HCT116 (cell line): ENCODE data around the gene CDH13. TPM values are rescaled to one million over a fixed set of nuclear protein-coding genes. Genes with fewer than 3 reads are reported as not detected.

Experiments used
- ATAC-seq: fragments of 200-7000 bp; cut with Tn5 transposase; 2 replicates; pipeline ENCODE4 v1.9.1; 2020; ENCODE audit warnings: mild to moderate bottlenecking, moderate library complexity
- BruUV-seq: library from RNA; stranded (reverse); fragments of 400-500 nt; replicated peaks from 2 replicates; lab custom pipeline; 2021; lab: Mats Ljungman, UMichigan
- CTCF ChIA-PET: fragments of 300-600 bp; sonication (Branson Sonifier 250); formaldehyde crosslinking; loops from one replicate; lab custom pipeline; 2021; ENCODE audit warnings: antibody characterized with exemption; lab: Charles Lee
- POLR2A ChIA-PET: fragments of 300-600, 350-600 bp; sonication (Branson Sonifier 250); formaldehyde crosslinking; loops from one replicate; lab custom pipeline; 2021; ENCODE audit warnings: antibody characterized with exemption; lab: Charles Lee
- RAD21 ChIA-PET, 2 experiments: fragments of 300-600 bp; sonication (Branson Sonifier 250); formaldehyde crosslinking; loops; one replicate each; lab custom pipeline; 2023; ENCODE audit warnings: low total read pairs in 2 of 2; ENCODE audit not compliant: uncharacterized antibody in 2 of 2, unreplicated experiment in 2 of 2, low non-redundant PET in 1 of 2; lab: Charles Lee
- DNase-seq: peaks from one replicate; pipeline ENCODE4 v3.0.0-alpha.2; 2010; ENCODE audit warnings: low read depth, low spot score
- H2AFZ ChIP-seq: fragments of 200-600 bp; shearing (Covaris generic), sonication (generic); 2 replicates; pipeline ENCODE4 v1.6.1; 2017; ENCODE audit warnings: low read depth, mixed run types, mixed read lengths, antibody characterized with exemption, low read length; ENCODE audit not compliant: poor library complexity, severe bottlenecking
- H3K27ac ChIP-seq: 2 replicates; pipeline ENCODE4 v1.5.1; 2012; ENCODE audit warnings: low read depth, low read length
- H3K27me3 ChIP-seq: fragments of 200-600 bp; sonication (generic); 2 replicates; pipeline ENCODE4 v1.6.1; 2016; ENCODE audit warnings: mixed run types, low read length, mixed read lengths; ENCODE audit not compliant: insufficient read depth
- H3K36me3 ChIP-seq, 2 experiments: fragments of 200-500 bp in 1 of 2; fragments of 200-600 bp in 1 of 2; sonication (Bioruptor generic) in 1 of 2; sonication (generic) in 1 of 2; 2 replicates each; pipeline versions ENCODE4 v1.5.1 to v1.6.1; 2014 to 2016; ENCODE audit warnings: low read length in 2 of 2, inconsistent platforms in 1 of 2, mixed read lengths in 1 of 2, mixed run types in 1 of 2; ENCODE audit not compliant: insufficient read depth in 2 of 2, control insufficient read depth in 1 of 2
- H3K4me1 ChIP-seq, 2 experiments: fragments of 200-600 bp in 1 of 2; sonication (generic) in 1 of 2; 2 replicates each; pipeline versions ENCODE4 v1.5.1 to v1.6.1; 2012 to 2017; ENCODE audit warnings: low read length in 2 of 2, inconsistent platforms in 1 of 2, mild to moderate bottlenecking in 1 of 2, mixed read lengths in 1 of 2, mixed run types in 1 of 2, moderate library complexity in 1 of 2; ENCODE audit not compliant: insufficient read depth in 2 of 2, control insufficient read depth in 1 of 2
- H3K4me2 ChIP-seq: fragments of 200-600 bp; sonication (generic); 2 replicates; pipeline ENCODE4 v1.6.1; 2017; ENCODE audit warnings: mixed run types, low read length, mixed read lengths
- H3K4me3 ChIP-seq, 2 experiments: fragments of 200-600 bp in 1 of 2; sonication (generic) in 1 of 2; replicated peaks in 1 of 2; 2 replicates each; pipeline ENCODE4 v1.5.1; 2011 to 2016; ENCODE audit warnings: low read length in 2 of 2, control low read depth in 1 of 2, low read depth in 1 of 2, mild to moderate bottlenecking in 1 of 2, mixed read lengths in 1 of 2, mixed run types in 1 of 2
- H3K79me2 ChIP-seq: fragments of 200-600 bp; sonication (generic); 2 replicates; pipeline ENCODE4 v1.6.1; 2017; ENCODE audit warnings: mild to moderate bottlenecking, mixed run types, low read length, moderate library complexity, mixed read lengths; ENCODE audit not compliant: insufficient read depth
- H3K9ac ChIP-seq: fragments of 200-600 bp; sonication (generic); 2 replicates; pipeline ENCODE4 v1.6.1; 2016; ENCODE audit warnings: low read length, mixed read lengths
- H3K9me2 ChIP-seq: fragments of 200-600 bp; sonication (generic), shearing (Covaris generic); 2 replicates; pipeline ENCODE4 v1.6.1; 2017; ENCODE audit warnings: mixed run types, mild to moderate bottlenecking, moderate library complexity; ENCODE audit not compliant: insufficient read depth
- H3K9me3 ChIP-seq, 2 experiments: fragments of 200-500 bp in 1 of 2; fragments of 200-600 bp in 1 of 2; sonication (Bioruptor generic) in 1 of 2; sonication (generic) in 1 of 2; 2 replicates each; pipeline ENCODE4 v1.6.1; 2014 to 2017; ENCODE audit warnings: low read length in 2 of 2, mixed read lengths in 2 of 2, inconsistent platforms in 1 of 2, low read depth in 1 of 2, mild to moderate bottlenecking in 1 of 2, mixed run types in 1 of 2, moderate library complexity in 1 of 2; ENCODE audit not compliant: control insufficient read depth in 1 of 2, insufficient read depth in 1 of 2
- H4K20me1 ChIP-seq: fragments of 200-600 bp; sonication (generic), shearing (Covaris generic); 2 replicates; pipeline ENCODE4 v1.6.1; 2017; ENCODE audit warnings: mixed run types, mild to moderate bottlenecking, moderate library complexity; ENCODE audit not compliant: insufficient read depth
- FOSL1 ChIP-seq: IDR thresholded peaks from 2 replicates; pipeline ENCODE4 v1.6.1; 2012; ENCODE audit warnings: low read depth
- POLR2A ChIP-seq: IDR thresholded peaks from 2 replicates; pipeline ENCODE4 v1.7.0; 2011; ENCODE audit warnings: borderline replicate concordance; ENCODE audit not compliant: insufficient read depth, insufficient read length; ENCODE audit errors: extremely low read depth
- TCF7L2 ChIP-seq: IDR thresholded peaks from 2 replicates; pipeline ENCODE4 v1.7.0; 2011; ENCODE audit warnings: borderline replicate concordance, inconsistent platforms; ENCODE audit not compliant: insufficient read depth, insufficient read length; ENCODE audit errors: extremely low read depth
- YY1 ChIP-seq: IDR thresholded peaks from 2 replicates; pipeline ENCODE4 v1.6.1; 2011; ENCODE audit warnings: low read length, low read depth, moderate library complexity, mild to moderate bottlenecking; ENCODE audit not compliant: insufficient replicate concordance; ENCODE audit errors: extremely low read depth
- intact Hi-C: fragments of 100-400 bp; cut with micrococcal nuclease; formaldehyde crosslinking; loops from 2 replicates; pipeline ENCODE4 v1.10.0; 2022
- total RNA-seq: library from RNA; stranded (reverse); gene quantifications from one replicate; pipeline ENCODE4 v1.2.1, GENCODE V29; 2021; ENCODE audit not compliant: unreplicated experiment
- TF ChIP-seq, protein P1 (sequence below), 3 experiments: fragments of 200-600 bp in 1 of 3; sonication (generic) in 1 of 3; IDR thresholded peaks in 2 of 3; conservative IDR thresholded peaks in 1 of 3; 2 replicates each; pipeline ENCODE4 v1.5.1; 2012 to 2017; ENCODE audit warnings: low read depth in 2 of 3, low read length in 2 of 3, antibody characterized with exemption in 1 of 3, borderline replicate concordance in 1 of 3, control low read depth in 1 of 3, mild to moderate bottlenecking in 1 of 3, mixed read lengths in 1 of 3, mixed run types in 1 of 3, moderate library complexity in 1 of 3; ENCODE audit not compliant: insufficient read depth in 1 of 3
- TF ChIP-seq, protein P2 (sequence below): IDR thresholded peaks from 2 replicates; pipeline ENCODE4 v1.6.1; 2011; ENCODE audit warnings: mild to moderate bottlenecking, low read length, moderate library complexity; ENCODE audit not compliant: insufficient replicate concordance; ENCODE audit errors: extremely low read depth

The CDH13 gene
- total RNA-seq, 1 experiment from 2014 or later, result not detected

DNA sequence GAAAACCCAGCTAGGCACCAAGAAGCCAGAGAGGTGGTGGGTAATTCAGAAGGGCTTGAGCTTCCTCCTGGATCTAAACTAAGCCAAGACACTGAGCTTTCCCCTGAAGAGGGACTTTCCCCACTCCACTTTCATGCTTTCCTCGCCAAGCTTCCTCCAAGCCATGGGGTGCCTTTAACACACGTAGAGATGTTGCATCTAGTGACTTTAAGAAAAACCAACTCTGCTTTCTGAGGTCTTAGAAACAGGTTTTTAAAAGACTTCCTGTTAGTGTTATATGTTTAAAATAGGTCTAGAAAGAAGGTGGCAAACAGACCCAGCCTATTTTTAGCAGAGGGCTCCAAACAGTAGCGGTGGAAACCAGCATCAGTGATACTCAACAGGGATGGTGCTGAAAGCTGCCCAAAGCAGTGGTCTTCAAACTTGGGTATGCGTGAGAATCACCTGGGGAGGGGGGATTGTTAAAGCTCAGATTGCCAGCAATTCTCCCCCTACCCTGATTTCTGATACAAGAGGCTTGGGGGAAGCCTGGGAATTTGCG, 585.6 kb downstream of the CDH13 start:
- ATAC-seq (no peak), DNase-seq (no peak)
- no peak overlapping the region for H3K4me2 ChIP-seq
- no peak overlapping the region for H3K9ac ChIP-seq
- no peak overlapping the region for H3K27ac ChIP-seq
- no TSS peak for BruUV-seq
- no peaks in the 10 kb centered on the region for H3K36me3 ChIP-seq
- H3K27me3 ChIP-seq, result no peaks in the 10 kb centered on the region
- RAD21 ChIA-PET, result no interaction called here
- peaks cover 0 to 4% of the 10 kb centered on the region in 2 experiments; a peak in 2 of 4 replicates for H3K9me3 ChIP-seq
- intact Hi-C loops, result loop anchor here (10.0 kb wide), 1 partner anchor 608 kb away; no protein-coding TSS in a partner anchor
- H3K79me2 ChIP-seq, result no peaks in the 10 kb centered on the region
- TF ChIP-seq, protein P1, sequence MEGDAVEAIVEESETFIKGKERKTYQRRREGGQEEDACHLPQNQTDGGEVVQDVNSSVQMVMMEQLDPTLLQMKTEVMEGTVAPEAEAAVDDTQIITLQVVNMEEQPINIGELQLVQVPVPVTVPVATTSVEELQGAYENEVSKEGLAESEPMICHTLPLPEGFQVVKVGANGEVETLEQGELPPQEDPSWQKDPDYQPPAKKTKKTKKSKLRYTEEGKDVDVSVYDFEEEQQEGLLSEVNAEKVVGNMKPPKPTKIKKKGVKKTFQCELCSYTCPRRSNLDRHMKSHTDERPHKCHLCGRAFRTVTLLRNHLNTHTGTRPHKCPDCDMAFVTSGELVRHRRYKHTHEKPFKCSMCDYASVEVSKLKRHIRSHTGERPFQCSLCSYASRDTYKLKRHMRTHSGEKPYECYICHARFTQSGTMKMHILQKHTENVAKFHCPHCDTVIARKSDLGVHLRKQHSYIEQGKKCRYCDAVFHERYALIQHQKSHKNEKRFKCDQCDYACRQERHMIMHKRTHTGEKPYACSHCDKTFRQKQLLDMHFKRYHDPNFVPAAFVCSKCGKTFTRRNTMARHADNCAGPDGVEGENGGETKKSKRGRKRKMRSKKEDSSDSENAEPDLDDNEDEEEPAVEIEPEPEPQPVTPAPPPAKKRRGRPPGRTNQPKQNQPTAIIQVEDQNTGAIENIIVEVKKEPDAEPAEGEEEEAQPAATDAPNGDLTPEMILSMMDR (IDR thresholded peaks at IDR 0.05 in 2 of 3, conservative IDR thresholded peaks at IDR 0.05 in 1 of 3; ENCODE audit: borderline replicate concordance in 1 of 3, insufficient read depth in 1 of 3, low read depth in 2 of 3, low read length in 2 of 3), result no peak
- no peak for TF ChIP-seq YY1
- no peak for TF ChIP-seq TCF7L2
- TF ChIP-seq, protein P2, sequence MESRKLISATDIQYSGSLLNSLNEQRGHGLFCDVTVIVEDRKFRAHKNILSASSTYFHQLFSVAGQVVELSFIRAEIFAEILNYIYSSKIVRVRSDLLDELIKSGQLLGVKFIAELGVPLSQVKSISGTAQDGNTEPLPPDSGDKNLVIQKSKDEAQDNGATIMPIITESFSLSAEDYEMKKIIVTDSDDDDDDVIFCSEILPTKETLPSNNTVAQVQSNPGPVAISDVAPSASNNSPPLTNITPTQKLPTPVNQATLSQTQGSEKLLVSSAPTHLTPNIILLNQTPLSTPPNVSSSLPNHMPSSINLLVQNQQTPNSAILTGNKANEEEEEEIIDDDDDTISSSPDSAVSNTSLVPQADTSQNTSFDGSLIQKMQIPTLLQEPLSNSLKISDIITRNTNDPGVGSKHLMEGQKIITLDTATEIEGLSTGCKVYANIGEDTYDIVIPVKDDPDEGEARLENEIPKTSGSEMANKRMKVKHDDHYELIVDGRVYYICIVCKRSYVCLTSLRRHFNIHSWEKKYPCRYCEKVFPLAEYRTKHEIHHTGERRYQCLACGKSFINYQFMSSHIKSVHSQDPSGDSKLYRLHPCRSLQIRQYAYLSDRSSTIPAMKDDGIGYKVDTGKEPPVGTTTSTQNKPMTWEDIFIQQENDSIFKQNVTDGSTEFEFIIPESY, result no peak
- no peak for TF ChIP-seq POLR2A
- no peak for TF ChIP-seq FOSL1
- POLR2A ChIA-PET, result no interaction called here
- H3K4me3 ChIP-seq, result no peak overlapping the region
- H2AFZ ChIP-seq, result no peak overlapping the region
- CTCF ChIA-PET, result no interaction called here
- H4K20me1 ChIP-seq, result no peaks in the 10 kb centered on the region
- H3K4me1 ChIP-seq, result no peaks in the 10 kb centered on the region
- no peaks in the 10 kb centered on the region for H3K9me2 ChIP-seq
